ENCODE measurements around the gene RELL2.
A peak's percentile ranks its signal among the peaks of the same experiment; 100 is the strongest.

DNA sequence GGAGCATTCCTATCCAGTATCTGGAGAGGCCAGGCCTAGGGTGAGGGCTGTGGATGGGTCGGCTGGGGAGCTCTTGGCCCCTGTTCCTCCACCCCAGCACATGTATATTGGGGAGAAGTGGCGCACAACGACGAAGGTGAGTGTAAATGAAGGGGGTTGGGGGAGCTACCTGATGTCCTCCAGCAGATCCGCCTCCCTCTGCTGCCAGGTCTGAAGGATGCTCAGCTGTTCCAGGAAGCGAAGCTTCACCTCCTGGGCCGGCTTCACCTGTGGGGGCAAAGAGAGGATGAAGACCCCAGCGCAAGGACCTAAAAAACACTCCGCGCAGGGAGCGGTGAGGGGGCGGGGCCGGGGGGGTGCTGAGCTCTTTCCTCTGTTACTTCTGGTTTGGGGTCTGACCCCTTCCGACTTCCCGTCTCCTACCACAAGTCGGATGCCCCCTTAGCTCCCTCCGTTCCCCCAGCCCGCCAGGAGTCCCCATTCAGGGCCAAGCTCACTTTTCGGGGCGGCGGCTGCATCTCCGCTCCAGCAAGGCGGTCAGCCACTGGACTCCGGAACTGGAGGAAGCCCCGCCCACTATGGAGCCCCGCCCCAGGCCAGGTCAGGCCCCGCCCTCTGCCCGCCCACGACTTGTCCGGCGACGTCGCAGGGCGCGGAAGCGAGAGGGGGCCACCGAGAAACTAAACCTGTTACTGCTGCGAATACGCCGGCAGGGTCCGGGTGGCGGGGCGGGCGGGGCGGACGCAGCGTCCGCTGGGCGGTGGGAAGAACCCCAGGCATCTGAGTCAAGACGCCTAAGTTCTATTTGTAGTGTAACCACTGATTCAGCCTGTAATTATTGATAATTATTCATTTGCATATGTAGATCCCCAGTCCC, 14.3 kb downstream of the RELL2 start, which contains the start of gene FCHSD1:
- TF ChIP-seq, protein P1, sequence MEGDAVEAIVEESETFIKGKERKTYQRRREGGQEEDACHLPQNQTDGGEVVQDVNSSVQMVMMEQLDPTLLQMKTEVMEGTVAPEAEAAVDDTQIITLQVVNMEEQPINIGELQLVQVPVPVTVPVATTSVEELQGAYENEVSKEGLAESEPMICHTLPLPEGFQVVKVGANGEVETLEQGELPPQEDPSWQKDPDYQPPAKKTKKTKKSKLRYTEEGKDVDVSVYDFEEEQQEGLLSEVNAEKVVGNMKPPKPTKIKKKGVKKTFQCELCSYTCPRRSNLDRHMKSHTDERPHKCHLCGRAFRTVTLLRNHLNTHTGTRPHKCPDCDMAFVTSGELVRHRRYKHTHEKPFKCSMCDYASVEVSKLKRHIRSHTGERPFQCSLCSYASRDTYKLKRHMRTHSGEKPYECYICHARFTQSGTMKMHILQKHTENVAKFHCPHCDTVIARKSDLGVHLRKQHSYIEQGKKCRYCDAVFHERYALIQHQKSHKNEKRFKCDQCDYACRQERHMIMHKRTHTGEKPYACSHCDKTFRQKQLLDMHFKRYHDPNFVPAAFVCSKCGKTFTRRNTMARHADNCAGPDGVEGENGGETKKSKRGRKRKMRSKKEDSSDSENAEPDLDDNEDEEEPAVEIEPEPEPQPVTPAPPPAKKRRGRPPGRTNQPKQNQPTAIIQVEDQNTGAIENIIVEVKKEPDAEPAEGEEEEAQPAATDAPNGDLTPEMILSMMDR (IDR thresholded peaks at IDR 0.05): peak in 1 of 6 experiments; percentile 11
- peak in 1 of 4 donors; percentile 35 for TF ChIP-seq POLR2A (IDR thresholded peaks at IDR 0.05)
